Smooth muscle cell (in vitro differentiated cells): ENCODE results near the gene LITAF. TPM values are rescaled to one million over a fixed set of nuclear protein-coding genes. Genes with fewer than 3 reads are reported as not detected.
"Not testable (repeated sequence)": the region's sequence is repeated elsewhere in the genome, so short reads cannot be mapped to it uniquely, and the experiment has no call there.

Experiments
- DNase-seq: peaks from one replicate; lab custom pipeline; 2025; ENCODE audit not compliant: unreplicated experiment; lab: John Stamatoyannopoulos, UW
- H2AFZ ChIP-seq: fragments of 200-600 bp; sonication (generic); 2 replicates; pipeline ENCODE4 v1.6.0; 2016; ENCODE audit warnings: antibody characterized with exemption, low read depth, mild to moderate bottlenecking
- H3F3A ChIP-seq: fragments of 200-600 bp; sonication (generic); 2 replicates; pipeline ENCODE4 v1.6.0; 2017; ENCODE audit warnings: antibody characterized with exemption, low read depth
- H3K27ac ChIP-seq: fragments of 200-600 bp; sonication (generic); 2 replicates; pipeline ENCODE4 v1.5.1; 2016; ENCODE audit warnings: low read depth, mild to moderate bottlenecking
- H3K27me3 ChIP-seq: fragments of 200-600 bp; sonication (generic); 2 replicates; pipeline ENCODE4 v1.6.1; 2016; ENCODE audit warnings: low read depth, mild to moderate bottlenecking
- H3K36me3 ChIP-seq: fragments of 200-600 bp; sonication (generic); 2 replicates; pipeline ENCODE4 v1.5.1; 2016; ENCODE audit warnings: low read depth
- H3K4me1 ChIP-seq: fragments of 200-600 bp; sonication (generic); 2 replicates; pipeline ENCODE4 v1.5.1; 2016; ENCODE audit warnings: low read depth
- H3K4me2 ChIP-seq: fragments of 200-600 bp; sonication (generic); 2 replicates; pipeline ENCODE4 v1.6.0; 2016; ENCODE audit warnings: mild to moderate bottlenecking
- H3K4me3 ChIP-seq: fragments of 200-600 bp; sonication (generic); 2 replicates; pipeline ENCODE4 v1.5.1; 2016; ENCODE audit warnings: mild to moderate bottlenecking
- H3K79me2 ChIP-seq: fragments of 200-600 bp; sonication (generic); 2 replicates; pipeline ENCODE4 v1.6.0; 2016; ENCODE audit warnings: low read depth, mild to moderate bottlenecking
- H3K9ac ChIP-seq: fragments of 200-600 bp; sonication (generic); 2 replicates; pipeline ENCODE4 v1.6.0; 2016; ENCODE audit warnings: low read depth
- H3K9me3 ChIP-seq: fragments of 200-600 bp; sonication (generic); replicated peaks from 2 replicates; pipeline ENCODE4 v1.5.1; 2016; ENCODE audit warnings: low read depth
- H4K20me1 ChIP-seq: fragments of 200-600 bp; sonication (generic); 2 replicates; pipeline ENCODE4 v1.6.0; 2016; ENCODE audit warnings: low read depth
- WGBS: methylation state at CpG from one replicate; pipeline ENCODE4 v1.1.7; 2016; ENCODE audit warnings: low lambda C conversion rate; 5-methylcytosine and 5-hydroxymethylcytosine counted together
- polyA plus RNA-seq: library from polyadenylated mRNA; unstranded; fragments of >200 nt; fragmentation: Nextera tagmentation; extraction: Ambion mirVana; gene quantifications from 2 replicates; pipeline ENCODE4 v1.2.1, GENCODE V29; 2016
- total RNA-seq: library from RNA; depleted of rRNA; stranded (reverse); fragments of >200 nt; gene quantifications from 2 replicates; pipeline ENCODE4 v1.2.3, GENCODE V29; 2014
- TF ChIP-seq, protein P1 (sequence below): fragments of 200-600 bp; sonication (generic); IDR thresholded peaks from 2 replicates; pipeline ENCODE4 v1.5.1; 2017; ENCODE audit warnings: borderline replicate concordance, mild to moderate bottlenecking, antibody characterized with exemption; ENCODE audit not compliant: insufficient read depth, poor library complexity, severe bottlenecking

LITAF gene
- total and polyA plus RNA-seq, 2 experiments from 2014 or later = 40.4 to 72.6 TPM

DNA sequence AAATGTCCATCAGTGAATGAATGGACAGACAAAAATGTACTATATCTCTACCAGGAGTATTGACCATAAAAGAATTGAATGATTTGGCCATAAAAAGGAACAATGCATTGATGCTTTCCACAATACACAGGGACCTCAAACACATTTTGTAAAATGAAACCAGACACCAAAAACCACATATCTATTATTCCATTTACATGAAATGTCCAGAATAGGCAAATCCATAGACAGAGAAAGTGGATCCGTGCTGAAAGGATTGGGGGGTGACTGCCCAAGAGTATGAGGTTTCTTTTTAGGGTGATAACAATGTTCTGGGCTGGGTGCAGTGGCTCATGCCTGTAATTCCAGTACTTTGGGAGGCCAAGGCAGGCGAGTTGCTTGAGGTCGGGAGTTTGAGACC lies 6.9 kb upstream of the LITAF start:
- TF ChIP-seq, protein P1, sequence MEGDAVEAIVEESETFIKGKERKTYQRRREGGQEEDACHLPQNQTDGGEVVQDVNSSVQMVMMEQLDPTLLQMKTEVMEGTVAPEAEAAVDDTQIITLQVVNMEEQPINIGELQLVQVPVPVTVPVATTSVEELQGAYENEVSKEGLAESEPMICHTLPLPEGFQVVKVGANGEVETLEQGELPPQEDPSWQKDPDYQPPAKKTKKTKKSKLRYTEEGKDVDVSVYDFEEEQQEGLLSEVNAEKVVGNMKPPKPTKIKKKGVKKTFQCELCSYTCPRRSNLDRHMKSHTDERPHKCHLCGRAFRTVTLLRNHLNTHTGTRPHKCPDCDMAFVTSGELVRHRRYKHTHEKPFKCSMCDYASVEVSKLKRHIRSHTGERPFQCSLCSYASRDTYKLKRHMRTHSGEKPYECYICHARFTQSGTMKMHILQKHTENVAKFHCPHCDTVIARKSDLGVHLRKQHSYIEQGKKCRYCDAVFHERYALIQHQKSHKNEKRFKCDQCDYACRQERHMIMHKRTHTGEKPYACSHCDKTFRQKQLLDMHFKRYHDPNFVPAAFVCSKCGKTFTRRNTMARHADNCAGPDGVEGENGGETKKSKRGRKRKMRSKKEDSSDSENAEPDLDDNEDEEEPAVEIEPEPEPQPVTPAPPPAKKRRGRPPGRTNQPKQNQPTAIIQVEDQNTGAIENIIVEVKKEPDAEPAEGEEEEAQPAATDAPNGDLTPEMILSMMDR = no peak
- H3K27me3 ChIP-seq = no peaks in the 10 kb centered on the region

DNA sequence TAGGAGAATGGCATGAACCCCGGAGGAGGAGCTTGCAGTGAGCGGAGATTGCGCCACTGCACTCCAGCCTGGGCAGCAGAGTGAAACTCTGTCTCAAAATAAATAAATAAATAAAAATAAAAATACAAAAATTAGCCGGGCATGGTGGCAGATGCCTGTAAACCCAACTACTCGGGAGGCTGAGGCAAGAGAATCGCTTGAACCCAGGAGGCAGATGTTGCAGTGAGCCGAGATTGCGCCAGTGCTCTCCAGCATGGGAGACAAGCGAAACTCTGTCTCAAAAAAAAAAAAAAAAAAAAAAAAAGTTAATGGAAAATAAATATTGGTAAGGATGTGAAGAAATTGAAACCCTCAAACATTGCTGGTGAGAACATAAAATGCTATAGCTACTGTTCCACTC lies 6.4 kb upstream of the LITAF start:
- not testable (repeated sequence) for H3K9ac ChIP-seq, H4K20me1 ChIP-seq, H3K4me3 ChIP-seq, H3F3A ChIP-seq, H3K4me2 ChIP-seq, H3K9me3 ChIP-seq, H3K79me2 ChIP-seq, H3K27ac ChIP-seq, H2AFZ ChIP-seq, H3K27me3 ChIP-seq, DNase-seq, H3K36me3 ChIP-seq
- WGBS = 95% methylated on average over 9 of the region's 9 CpGs
- peaks cover 10% of the 10 kb centered on the region for H3K4me1 ChIP-seq

More for the DNA sequence above, 6.9 kb upstream of the LITAF start:
- Histone ChIP-seq H3K36me3 (no peaks in the 10 kb centered on the region), H3F3A (peaks cover 3% of the 10 kb centered on the region), H4K20me1 (no peaks in the 10 kb centered on the region), H3K27ac (no peak overlapping the region), H3K79me2 (no peaks in the 10 kb centered on the region), H3K9me3 (no peaks in the 10 kb centered on the region), H3K4me2 (no peak overlapping the region), H3K4me1 (peaks cover 13% of the 10 kb centered on the region), H2AFZ (no peak overlapping the region), H3K4me3 (no peak overlapping the region), H3K9ac (no peak overlapping the region)
- DNase-seq = no peak
- 95% methylated on average over 3 of the region's 3 CpGs for WGBS

DNA sequence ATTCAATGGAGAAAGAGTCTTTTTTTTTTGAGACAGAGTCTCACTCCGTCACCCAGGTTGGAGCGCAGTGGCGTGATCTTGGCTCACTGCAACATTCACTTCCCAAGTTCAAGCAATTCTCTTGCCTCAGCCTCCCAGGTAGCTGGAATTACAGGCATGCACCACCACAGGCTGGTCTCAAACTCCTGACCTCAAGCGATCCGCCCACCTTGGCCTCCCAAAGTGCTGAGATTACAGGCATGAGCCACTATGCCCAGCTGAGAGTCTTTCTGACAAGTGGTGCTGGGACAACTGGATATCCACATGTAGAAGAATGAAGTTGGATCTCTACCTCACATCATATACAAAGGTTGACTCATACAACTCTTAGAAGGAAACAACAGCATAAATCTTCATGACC lies 4.9 kb upstream of the LITAF start:
- not testable (repeated sequence) for H3K4me2 ChIP-seq, H4K20me1 ChIP-seq, H3K4me1 ChIP-seq, H3K9me3 ChIP-seq, DNase-seq, H3K27me3 ChIP-seq, H3K4me3 ChIP-seq, H3K79me2 ChIP-seq, H3K36me3 ChIP-seq, H3K27ac ChIP-seq, H3K9ac ChIP-seq, H2AFZ ChIP-seq
- WGBS = 97% methylated on average over 5 of the region's 5 CpGs
- peaks cover 11% of the 10 kb centered on the region for H3F3A ChIP-seq

DNA sequence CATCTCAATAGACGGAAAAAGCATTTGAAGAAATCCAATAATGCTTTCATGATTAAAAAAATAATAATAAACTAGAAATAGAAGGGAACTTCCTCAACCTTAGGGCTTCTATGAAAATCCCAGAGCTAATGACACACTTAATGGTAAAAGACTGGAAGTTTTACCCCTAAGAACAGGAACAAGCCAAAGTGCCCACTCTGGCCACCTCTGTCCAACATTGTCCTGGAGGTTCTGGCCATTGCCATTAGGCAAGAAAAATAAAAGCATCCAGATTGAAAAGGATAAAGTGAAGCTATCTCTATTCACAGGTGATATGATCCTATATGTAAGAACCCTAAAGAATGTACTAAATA lies 2.5 kb upstream of the LITAF start:
- Histone ChIP-seq H3K4me1 (peaks cover 15% of the 10 kb centered on the region), H3K9ac (no peak overlapping the region)

More for the DNA sequence above, 2.5 kb upstream of the LITAF start:
- Histone ChIP-seq H2AFZ (no peak overlapping the region), H3K36me3 (no peaks in the 10 kb centered on the region), H3K27ac (no peak overlapping the region), H3K9me3 (no peaks in the 10 kb centered on the region), H3K4me2 (no peak overlapping the region), H3K4me3 (no peak overlapping the region), H4K20me1 (peaks cover 8% of the 10 kb centered on the region), H3K79me2 (peaks cover 9% of the 10 kb centered on the region), H3F3A (peaks cover 25% of the 10 kb centered on the region), H3K27me3 (no peaks in the 10 kb centered on the region)
- TF ChIP-seq, protein P1 = no peak
- WGBS = 87% methylated on average over 1 of the region's 1 CpG
- no peak for DNase-seq
